ENCODE measurements around the gene ZNF367. TPM values are rescaled to one million over a fixed set of nuclear protein-coding genes. Genes with fewer than 3 reads are reported as not detected.
A peak's percentile ranks its signal among the peaks of the same experiment; 100 is the strongest.

ZNF367 gene
- total and polyA plus RNA-seq, 9 of the 15 experiments (the other 6 are each of a cell fraction or from before 2014, with no cell fraction given) = 2.7 to 14.4 (median 10.0) TPM

- TF ChIP-seq CHD7 (IDR thresholded peaks at IDR 0.05; ENCODE audit: low read depth, low read length) = no peak
- peak; percentile 67; the same call in 1 of the 2 replicates for TF ChIP-seq PML (IDR thresholded peaks at IDR 0.05; ENCODE audit: low read length)
- TF ChIP-seq ZNF511 (CRISPR knock-in tag; IDR thresholded peaks at IDR 0.05) = no peak
- no peak for TF ChIP-seq STAT5B (CRISPR knock-in tag; IDR thresholded peaks at IDR 0.05)
- no peak for TF ChIP-seq ZNF408 (CRISPR knock-in tag; IDR thresholded peaks at IDR 0.05; ENCODE audit: low read depth)
- TF ChIP-seq RBM39 (optimal IDR thresholded peaks at IDR 0.05; ENCODE audit: low read depth, low read length) = no peak
- TF ChIP-seq MAZ (CRISPR knock-in tag; conservative IDR thresholded peaks at IDR 0.05 in 1 of 2, IDR thresholded peaks at IDR 0.05 in 1 of 2) = peak; percentile 66 to 94; a peak in 3 of 4 replicates
- no peak for TF ChIP-seq E2F4 (CRISPR knock-in tag; IDR thresholded peaks at IDR 0.05; ENCODE audit: low read depth)
- 0 out of 2 replicates have a peak, but pooled peaks have one; percentile 23 for TF ChIP-seq ZBTB43 (CRISPR knock-in tag; IDR thresholded peaks at IDR 0.05)
- no peak for TF ChIP-seq IRF9 (tag; IDR thresholded peaks at IDR 0.05)
- TF ChIP-seq SUPT5H (IDR thresholded peaks at IDR 0.05) = peak; percentile 75
Measured at GRCh38 chr9:96418920-96419690, 935 bp upstream of the ZNF367 start (continued).

Measured in K562 (cell line).